VCaP (cell line): Measurements from ENCODE around the gene NUBP2.

Experiments used
- H3K27ac ChIP-seq: fragments of 450-650 bp; 2 replicates; pipeline ENCODE4 v1.5.1; 2017
- CTCF ChIP-seq: fragments of 450-650 bp; conservative IDR thresholded peaks from 2 replicates; pipeline ENCODE4 v1.5.1; 2017; ENCODE audit warnings: mild to moderate bottlenecking, moderate library complexity

Gene NUBP2

GRCh38 chr16:1784977-1785845 is 2.5 kb downstream of the NUBP2 start:
- TF ChIP-seq CTCF: no peak
- H3K27ac ChIP-seq: no peak overlapping the region

- H3K27ac ChIP-seq: no peak overlapping the region
- no peak for TF ChIP-seq CTCF
Measured at GRCh38 chr16:1785846-1786170, 3.0 kb downstream of the NUBP2 start.

- no peak overlapping the region for H3K27ac ChIP-seq
- TF ChIP-seq CTCF: no peak
Measured at GRCh38 chr16:1786242-1787055, 3.7 kb downstream of the NUBP2 start.

- no peak overlapping the region for H3K27ac ChIP-seq
- TF ChIP-seq CTCF: no peak
Measured at GRCh38 chr16:1787056-1787321, 4.2 kb downstream of the NUBP2 start.

- no peak for TF ChIP-seq CTCF
- H3K27ac ChIP-seq: no peak overlapping the region
Measured at GRCh38 chr16:1787322-1788094, 4.7 kb downstream of the NUBP2 start.

GRCh38 chr16:1788095-1788707 is 5.4 kb downstream of the NUBP2 start:
- no peak for TF ChIP-seq CTCF
- H3K27ac ChIP-seq: no peak overlapping the region

- no peak for TF ChIP-seq CTCF
- no peak overlapping the region for H3K27ac ChIP-seq
Measured at GRCh38 chr16:1788708-1789100, 5.9 kb downstream of the NUBP2 start.
